Upper lobe of left lung (tissue), 6 donors: Measurements from ENCODE around the gene SMCO4. TPM values are rescaled to one million over a fixed set of nuclear protein-coding genes. Genes with fewer than 3 reads are reported as not detected.

ENCODE experiments used
- ATAC-seq, 2 donors: fragments of 200-7000 bp; cut with Tn5 transposase; one replicate each; pipeline ENCODE4 v1.9.1; 2022; ENCODE audit warnings: mild to moderate bottlenecking in 2 of 2, moderate library complexity in 2 of 2; ENCODE audit not compliant: low FRiP score in 2 of 2
- DNase-seq, 2 donors: peaks; one replicate each; pipeline ENCODE4 v3.0.0-alpha.2; 2019 to 2020
- H3K27ac ChIP-seq, 4 donors: fragments of 200-600 bp; sonication (generic); one replicate each; pipeline ENCODE4 v1.5.1; 2016 to 2019
- H3K27me3 ChIP-seq, 4 donors: fragments of 200-600 bp; sonication (generic); one replicate each; pipeline ENCODE4 v1.5.1; 2017 to 2019
- H3K36me3 ChIP-seq, 4 donors: fragments of 200-600 bp; sonication (generic); one replicate each; pipeline ENCODE4 v1.5.1; 2016 to 2019
- H3K4me1 ChIP-seq, 4 donors: fragments of 200-600 bp; sonication (generic); one replicate each; pipeline ENCODE4 v1.5.1; 2018 to 2019
- H3K4me3 ChIP-seq, 4 donors: fragments of 200-600 bp; sonication (generic); one replicate each; pipeline ENCODE4 v1.5.1; 2017 to 2019; ENCODE audit warnings: mild to moderate bottlenecking in 2 of 4, moderate library complexity in 1 of 4
- H3K9me3 ChIP-seq, 4 donors: fragments of 200-600 bp; sonication (generic); one replicate each; pipeline ENCODE4 v1.5.1; 2018 to 2019
- EP300 ChIP-seq, 4 donors: sonication (generic); formaldehyde crosslinking; IDR thresholded peaks; one replicate each; pipeline ENCODE4 v1.5.1; 2017; ENCODE audit warnings: antibody characterized with exemption in 4 of 4, control low read depth in 2 of 4
- POLR2A ChIP-seq, 4 donors: fragments of 450-650 bp; IDR thresholded peaks; one replicate each; pipeline ENCODE4 v1.5.1; 2016 to 2017; ENCODE audit warnings: antibody characterized with exemption in 4 of 4, mild to moderate bottlenecking in 2 of 4
- POLR2AphosphoS5 ChIP-seq, 2 donors: sonication (generic); formaldehyde crosslinking; IDR thresholded peaks; one replicate each; pipeline ENCODE4 v1.5.1; 2017; ENCODE audit warnings: antibody characterized with exemption in 2 of 2
- WGBS, 2 donors: methylation state at CpG; one replicate each; pipeline ENCODE4 v1.1.5; 2017 to 2018; 5-methylcytosine and 5-hydroxymethylcytosine counted together
- total RNA-seq, 6 donors: library from RNA; depleted of rRNA in 4 of 6; stranded (reverse); fragments of >200 nt in 4 of 6; gene quantifications; one replicate each; pipeline versions ENCODE4 v1.1.0 to v1.2.1, GENCODE V29; 2016 to 2021
- TF ChIP-seq, protein P1 (sequence below), 6 experiments: fragments of 450-650 bp in 4 of 6; fragments of 200-600 bp in 2 of 6; sonication (generic) in 2 of 6; IDR thresholded peaks; one replicate each; pipeline ENCODE4 v1.5.1; 2016 to 2019; ENCODE audit warnings: antibody characterized with exemption in 6 of 6
- donor health status: DM: no; HTN: no; CAD: no; lungs with moderate emphysema.
- donor health status: DM: no; HTN: yes; CAD: no; lungs with severe emphysema.

SMCO4 gene
- total RNA-seq, 6 donors from 2014 or later: 13.6 to 62.4 (median 42.1) TPM

- TF ChIP-seq EP300 (IDR thresholded peaks at IDR 0.05): no peak
- TF ChIP-seq, protein P1, sequence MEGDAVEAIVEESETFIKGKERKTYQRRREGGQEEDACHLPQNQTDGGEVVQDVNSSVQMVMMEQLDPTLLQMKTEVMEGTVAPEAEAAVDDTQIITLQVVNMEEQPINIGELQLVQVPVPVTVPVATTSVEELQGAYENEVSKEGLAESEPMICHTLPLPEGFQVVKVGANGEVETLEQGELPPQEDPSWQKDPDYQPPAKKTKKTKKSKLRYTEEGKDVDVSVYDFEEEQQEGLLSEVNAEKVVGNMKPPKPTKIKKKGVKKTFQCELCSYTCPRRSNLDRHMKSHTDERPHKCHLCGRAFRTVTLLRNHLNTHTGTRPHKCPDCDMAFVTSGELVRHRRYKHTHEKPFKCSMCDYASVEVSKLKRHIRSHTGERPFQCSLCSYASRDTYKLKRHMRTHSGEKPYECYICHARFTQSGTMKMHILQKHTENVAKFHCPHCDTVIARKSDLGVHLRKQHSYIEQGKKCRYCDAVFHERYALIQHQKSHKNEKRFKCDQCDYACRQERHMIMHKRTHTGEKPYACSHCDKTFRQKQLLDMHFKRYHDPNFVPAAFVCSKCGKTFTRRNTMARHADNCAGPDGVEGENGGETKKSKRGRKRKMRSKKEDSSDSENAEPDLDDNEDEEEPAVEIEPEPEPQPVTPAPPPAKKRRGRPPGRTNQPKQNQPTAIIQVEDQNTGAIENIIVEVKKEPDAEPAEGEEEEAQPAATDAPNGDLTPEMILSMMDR (IDR thresholded peaks at IDR 0.05): no peak
- no peak for TF ChIP-seq POLR2A (IDR thresholded peaks at IDR 0.05)
- no peak for TF ChIP-seq POLR2AphosphoS5 (IDR thresholded peaks at IDR 0.05)
- Histone ChIP-seq H3K9me3 (no peaks in the 10 kb centered on the region), H3K36me3 (no peaks in the 10 kb centered on the region), H3K27ac (no peak overlapping the region), H3K27me3 (no peaks in the 10 kb centered on the region), H3K4me3 (no peak overlapping the region), H3K4me1 (peaks cover 0 to 6% (median 0%) of the 10 kb centered on the region in 4 donors)
- DNase-seq: no peak
- 94 to 98% methylated on average over 4 of the region's 4 CpGs for WGBS, 2 donors
- ATAC-seq: no peak
Observed at GRCh38 chr11:93517041-93517440, 26.1 kb downstream of the SMCO4 start.

DNA sequence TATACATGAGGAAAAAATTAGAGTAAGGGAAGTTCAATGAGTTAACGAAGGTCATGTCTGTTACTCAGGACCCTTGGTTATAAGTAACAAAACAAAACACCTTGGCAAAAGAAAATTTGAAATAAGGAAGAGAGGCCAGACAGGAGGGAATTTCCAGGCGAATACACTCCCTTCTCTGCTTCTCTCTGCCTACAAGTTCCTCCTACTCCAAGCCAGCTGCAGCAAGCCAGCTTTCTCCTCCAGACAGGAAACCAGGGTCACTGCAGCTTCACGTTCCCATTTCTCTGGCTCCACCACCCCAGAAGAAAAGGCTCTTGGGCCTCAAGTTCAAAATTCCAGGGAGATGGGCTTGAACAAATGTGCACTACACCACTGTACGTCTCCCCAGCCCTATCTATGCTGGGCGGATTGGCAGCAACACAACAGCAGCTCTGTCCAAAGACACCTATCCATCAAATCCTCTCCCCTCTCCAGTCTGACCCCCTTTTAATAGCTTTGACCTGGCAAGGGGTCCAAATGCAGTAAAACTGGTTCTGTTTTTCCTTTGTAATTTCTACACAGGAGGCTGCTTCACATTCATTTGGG, 27.7 kb downstream of the SMCO4 start:
- no peak for ATAC-seq
- no peak for DNase-seq
- peaks cover 0 to 6% (median 0%) of the 10 kb centered on the region in 4 donors for H3K4me1 ChIP-seq
- H3K36me3 ChIP-seq: no peaks in the 10 kb centered on the region
- H3K4me3 ChIP-seq: no peak overlapping the region
- H3K27me3 ChIP-seq: no peaks in the 10 kb centered on the region
- TF ChIP-seq POLR2A (IDR thresholded peaks at IDR 0.05): no peak
- no peaks in the 10 kb centered on the region for H3K9me3 ChIP-seq
- WGBS, 2 donors: 64 to 65% methylated on average over 5 of the region's 5 CpGs
- H3K27ac ChIP-seq: no peak overlapping the region

- peaks cover 0 to 6% (median 0%) of the 10 kb centered on the region in 4 donors for H3K4me1 ChIP-seq
- TF ChIP-seq POLR2A (IDR thresholded peaks at IDR 0.05) (no peak), POLR2AphosphoS5 (IDR thresholded peaks at IDR 0.05) (no peak), EP300 (IDR thresholded peaks at IDR 0.05) (no peak)
- TF ChIP-seq, protein P1 (IDR thresholded peaks at IDR 0.05): no peak
- 85 to 87% methylated on average over 4 of the region's 4 CpGs for WGBS, 2 donors
- no peaks in the 10 kb centered on the region for H3K27me3 ChIP-seq
- no peak for ATAC-seq
- no peak overlapping the region for H3K4me3 ChIP-seq
- no peak for DNase-seq
- no peak overlapping the region for H3K27ac ChIP-seq
- no peaks in the 10 kb centered on the region for H3K36me3 ChIP-seq
- no peaks in the 10 kb centered on the region for H3K9me3 ChIP-seq
Observed at GRCh38 chr11:93514712-93515111, 28.5 kb downstream of the SMCO4 start.

DNA sequence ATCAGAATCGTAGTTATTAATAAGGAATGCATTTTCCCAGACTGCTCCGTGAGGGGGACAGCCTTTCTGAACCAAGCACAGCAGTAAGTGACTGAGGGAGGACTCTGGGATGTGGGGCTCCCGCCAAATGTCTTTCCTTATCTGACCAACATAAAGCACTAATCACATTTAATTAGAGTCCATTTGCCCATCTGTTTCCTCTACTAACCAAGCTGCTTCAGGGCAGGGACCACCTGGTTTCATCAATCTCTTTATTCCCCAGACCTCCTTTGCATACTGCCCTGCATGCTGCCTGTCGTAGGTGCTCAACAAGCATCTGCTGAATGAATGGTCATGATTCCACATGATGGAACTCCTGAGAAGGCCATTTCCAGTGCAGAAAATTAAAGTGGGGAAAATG, 29.4 kb downstream of the SMCO4 start:
- no peak for DNase-seq
- Histone ChIP-seq H3K27me3 (no peaks in the 10 kb centered on the region), H3K9me3 (no peaks in the 10 kb centered on the region), H3K27ac (no peak overlapping the region), H3K4me3 (no peak overlapping the region), H3K36me3 (no peaks in the 10 kb centered on the region), H3K4me1 (peaks cover 0 to 6% (median 0%) of the 10 kb centered on the region in 4 donors)
- WGBS, 2 donors: 69 to 76% methylated on average over 4 of the region's 4 CpGs
- TF ChIP-seq POLR2A (IDR thresholded peaks at IDR 0.05): no peak
- TF ChIP-seq POLR2AphosphoS5 (IDR thresholded peaks at IDR 0.05): no peak
- no peak for TF ChIP-seq EP300 (IDR thresholded peaks at IDR 0.05)
- TF ChIP-seq, protein P1 (IDR thresholded peaks at IDR 0.05): no peak
- no peak for ATAC-seq

DNA sequence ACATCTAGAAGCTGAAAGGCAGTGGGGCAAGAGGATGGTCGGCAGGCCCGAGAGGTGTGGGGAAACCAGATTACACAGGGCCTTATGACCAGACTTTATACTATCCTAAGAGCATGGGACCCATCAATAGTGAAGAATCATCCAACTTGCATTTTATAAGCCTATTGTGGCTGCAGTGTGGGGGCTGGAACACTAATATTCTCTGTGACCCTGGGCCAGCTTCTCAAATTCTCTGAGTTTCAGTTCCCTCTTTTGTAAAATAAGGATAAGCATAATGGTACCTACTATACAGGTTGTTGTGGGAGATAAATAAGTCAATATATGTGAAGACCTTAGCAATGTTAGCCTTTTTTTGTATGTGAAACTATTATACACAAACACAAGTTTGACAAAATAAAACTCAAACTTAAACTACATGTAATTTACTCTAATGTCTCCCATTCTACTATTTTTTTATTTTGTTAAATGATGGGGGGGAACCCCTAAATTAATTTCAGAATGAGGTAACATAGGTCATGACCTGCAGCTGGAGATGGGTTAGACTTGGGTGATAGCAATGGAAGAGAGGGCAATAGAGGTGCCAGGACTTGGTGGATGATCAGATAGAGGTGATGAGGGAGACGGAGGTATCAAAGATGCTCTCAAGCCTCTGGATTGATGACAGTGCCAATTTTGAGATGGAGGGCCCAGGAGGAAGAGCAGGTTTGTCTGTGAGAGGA, 30.1 kb downstream of the SMCO4 start:
- no peaks in the 10 kb centered on the region for H3K36me3 ChIP-seq
- TF ChIP-seq EP300 (IDR thresholded peaks at IDR 0.05) (no peak), POLR2A (IDR thresholded peaks at IDR 0.05) (no peak), POLR2AphosphoS5 (IDR thresholded peaks at IDR 0.05) (no peak)
- TF ChIP-seq, protein P1 (IDR thresholded peaks at IDR 0.05): no peak
- DNase-seq (no peak), ATAC-seq (no peak)
- H3K27ac ChIP-seq: no peak overlapping the region
- no peaks in the 10 kb centered on the region for H3K27me3 ChIP-seq
- 88 to 97% methylated on average over 3 of the region's 3 CpGs for WGBS, 2 donors
- H3K4me1 ChIP-seq: peaks cover 0 to 6% (median 0%) of the 10 kb centered on the region in 4 donors
- H3K9me3 ChIP-seq: no peaks in the 10 kb centered on the region
- no peak overlapping the region for H3K4me3 ChIP-seq
